GM20000 (cell line): ENCODE data around the gene P2RX2.

Experiments
- DNase-seq: peaks from one replicate; pipeline ENCODE4 v3.0.0; 2012; ENCODE audit warnings: low spot score
- TF ChIP-seq, protein P1 (sequence below): IDR thresholded peaks from 2 replicates; pipeline ENCODE4 v1.5.1; 2012; ENCODE audit warnings: mild to moderate bottlenecking, control low read depth; ENCODE audit errors: extremely low read depth, missing control alignments

Gene P2RX2

DNA sequence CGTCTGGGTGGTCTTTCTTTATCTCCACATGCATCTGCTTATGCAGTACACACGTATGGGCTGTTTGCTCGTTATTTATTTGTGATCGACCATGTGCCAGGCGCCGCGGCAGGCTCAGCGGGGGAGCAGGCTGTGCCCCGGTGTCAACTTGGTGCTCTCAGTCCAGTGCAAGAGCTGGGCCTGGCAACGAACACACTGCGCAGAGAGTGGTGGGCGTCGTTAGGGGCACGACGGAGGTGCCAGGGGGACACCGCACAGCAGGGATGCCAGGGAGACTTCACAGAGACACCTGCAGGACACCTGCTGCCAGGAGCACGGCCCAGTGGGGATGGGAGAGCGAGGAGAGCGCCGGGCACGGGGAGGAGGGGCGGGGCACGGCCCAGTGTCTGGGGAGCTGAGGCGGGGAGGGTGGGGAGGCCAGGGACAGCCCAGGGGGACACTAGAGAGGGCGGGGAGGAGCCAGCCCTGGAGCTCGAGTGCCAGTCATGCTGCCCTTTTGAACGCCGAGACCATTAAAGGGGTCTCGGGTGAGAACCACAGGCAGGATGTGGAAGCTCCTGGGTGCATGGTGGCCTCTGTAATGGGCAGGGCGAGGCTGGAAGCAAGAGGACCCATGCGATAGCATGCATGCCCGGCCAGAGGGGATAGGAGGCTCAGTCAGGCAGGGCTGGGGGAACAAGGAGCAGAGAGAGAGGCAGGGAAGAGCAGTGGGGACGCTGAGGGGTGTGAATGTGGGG lies 7.5 kb upstream of the P2RX2 start:
- TF ChIP-seq, protein P1, sequence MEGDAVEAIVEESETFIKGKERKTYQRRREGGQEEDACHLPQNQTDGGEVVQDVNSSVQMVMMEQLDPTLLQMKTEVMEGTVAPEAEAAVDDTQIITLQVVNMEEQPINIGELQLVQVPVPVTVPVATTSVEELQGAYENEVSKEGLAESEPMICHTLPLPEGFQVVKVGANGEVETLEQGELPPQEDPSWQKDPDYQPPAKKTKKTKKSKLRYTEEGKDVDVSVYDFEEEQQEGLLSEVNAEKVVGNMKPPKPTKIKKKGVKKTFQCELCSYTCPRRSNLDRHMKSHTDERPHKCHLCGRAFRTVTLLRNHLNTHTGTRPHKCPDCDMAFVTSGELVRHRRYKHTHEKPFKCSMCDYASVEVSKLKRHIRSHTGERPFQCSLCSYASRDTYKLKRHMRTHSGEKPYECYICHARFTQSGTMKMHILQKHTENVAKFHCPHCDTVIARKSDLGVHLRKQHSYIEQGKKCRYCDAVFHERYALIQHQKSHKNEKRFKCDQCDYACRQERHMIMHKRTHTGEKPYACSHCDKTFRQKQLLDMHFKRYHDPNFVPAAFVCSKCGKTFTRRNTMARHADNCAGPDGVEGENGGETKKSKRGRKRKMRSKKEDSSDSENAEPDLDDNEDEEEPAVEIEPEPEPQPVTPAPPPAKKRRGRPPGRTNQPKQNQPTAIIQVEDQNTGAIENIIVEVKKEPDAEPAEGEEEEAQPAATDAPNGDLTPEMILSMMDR = no peak
- DNase-seq = no peak

DNA sequence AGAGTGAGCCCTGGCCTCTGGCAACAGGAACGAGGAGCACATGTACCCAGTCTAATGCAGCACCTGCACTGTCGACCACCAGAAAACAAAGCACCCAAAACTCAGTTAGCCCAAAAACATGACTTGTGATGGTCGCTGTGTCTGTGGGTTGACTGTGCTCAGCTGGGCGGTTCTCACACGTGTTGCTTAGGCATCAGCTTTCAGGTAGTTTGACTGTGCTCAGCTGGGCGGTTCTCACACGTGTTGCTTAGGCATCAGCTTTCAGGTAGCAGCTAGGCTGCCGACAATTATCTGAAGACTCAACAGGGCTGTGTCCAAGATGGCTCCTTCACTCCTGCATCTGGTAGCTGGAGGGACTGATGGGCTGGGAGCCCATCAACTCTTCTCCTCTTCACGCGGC lies 7.0 kb upstream of the P2RX2 start:
- no peak for DNase-seq
- TF ChIP-seq, protein P1 = no peak

DNA sequence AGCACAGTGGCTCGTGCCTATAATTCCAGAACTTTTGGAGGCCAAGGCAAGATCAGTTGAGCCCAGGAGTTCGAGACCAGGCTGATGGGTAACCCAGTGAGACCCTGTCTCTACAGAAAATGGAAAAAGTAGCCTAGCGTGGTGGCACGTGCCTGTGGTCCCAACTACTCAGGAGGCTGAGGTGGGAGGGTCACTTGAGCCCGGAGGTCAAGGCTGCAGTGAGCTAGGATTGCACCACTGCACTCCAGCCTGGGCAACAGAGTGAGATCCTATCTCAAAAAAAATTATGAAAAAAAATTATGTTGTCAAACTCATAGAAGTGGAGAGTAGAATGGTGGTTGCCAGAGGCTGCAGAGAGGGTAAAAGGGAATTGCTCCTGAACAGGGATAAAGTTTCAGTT lies 4.5 kb upstream of the P2RX2 start:
- no peak for DNase-seq

DNA sequence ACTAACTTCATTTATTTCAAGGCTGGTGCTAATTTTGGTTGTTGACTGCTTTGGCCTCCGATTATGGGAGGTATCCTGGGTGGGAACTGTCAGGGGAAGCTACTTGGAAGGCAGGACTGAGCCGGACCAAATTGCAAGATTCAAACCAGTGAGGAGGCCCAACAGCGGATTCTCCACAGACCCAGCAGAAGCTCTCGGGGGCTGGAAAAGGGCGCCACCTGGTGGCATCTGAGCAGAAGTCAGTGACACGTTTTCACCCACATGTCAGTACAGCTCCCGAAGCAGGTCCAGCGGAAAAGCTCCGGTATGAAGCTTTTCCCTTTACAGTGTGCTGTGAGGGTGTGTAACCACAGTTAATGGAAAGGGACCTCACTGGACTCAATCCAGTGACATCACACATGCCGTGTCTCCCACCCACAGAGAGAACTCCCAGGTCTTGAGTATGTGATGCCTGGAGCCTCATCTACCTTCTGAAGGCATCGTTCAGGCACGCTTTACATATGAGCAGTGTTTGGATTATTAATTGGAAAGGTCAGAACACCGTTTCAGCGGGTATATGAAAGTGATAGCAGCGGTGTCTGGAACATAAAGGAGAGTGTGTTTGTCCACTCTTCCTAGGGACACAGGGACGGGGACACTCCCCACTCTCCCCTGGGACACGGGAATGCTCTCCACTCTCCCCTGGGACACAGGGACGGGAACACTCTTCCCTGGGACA lies 3.6 kb upstream of the P2RX2 start:
- peak; percentile 91 for DNase-seq
- TF ChIP-seq, protein P1 = peak; percentile 90

More for the DNA sequence above, 4.5 kb upstream of the P2RX2 start:
- TF ChIP-seq, protein P1 = no peak

DNA sequence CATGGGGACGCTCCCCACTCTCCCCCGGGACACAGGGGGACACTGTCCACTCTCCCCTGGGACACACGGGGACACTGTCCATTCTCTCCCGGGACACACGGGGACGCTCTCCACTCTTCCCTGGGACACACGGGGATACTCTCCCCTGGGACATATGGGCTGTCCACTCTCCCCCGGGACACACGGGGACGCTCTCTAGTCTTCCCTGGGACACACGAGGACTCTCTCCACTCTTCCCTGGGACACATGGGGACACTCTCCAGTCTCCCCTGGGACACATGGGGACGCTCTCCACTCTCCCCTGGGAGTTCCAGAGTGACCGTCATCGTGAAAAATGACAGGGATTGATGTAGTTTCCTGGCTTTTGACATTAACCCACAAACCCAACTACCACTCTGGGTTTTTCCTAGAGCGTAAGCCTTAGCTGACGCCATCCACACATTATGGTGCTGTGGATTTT lies 3.0 kb upstream of the P2RX2 start:
- TF ChIP-seq, protein P1 = no peak
- DNase-seq = no peak

DNA sequence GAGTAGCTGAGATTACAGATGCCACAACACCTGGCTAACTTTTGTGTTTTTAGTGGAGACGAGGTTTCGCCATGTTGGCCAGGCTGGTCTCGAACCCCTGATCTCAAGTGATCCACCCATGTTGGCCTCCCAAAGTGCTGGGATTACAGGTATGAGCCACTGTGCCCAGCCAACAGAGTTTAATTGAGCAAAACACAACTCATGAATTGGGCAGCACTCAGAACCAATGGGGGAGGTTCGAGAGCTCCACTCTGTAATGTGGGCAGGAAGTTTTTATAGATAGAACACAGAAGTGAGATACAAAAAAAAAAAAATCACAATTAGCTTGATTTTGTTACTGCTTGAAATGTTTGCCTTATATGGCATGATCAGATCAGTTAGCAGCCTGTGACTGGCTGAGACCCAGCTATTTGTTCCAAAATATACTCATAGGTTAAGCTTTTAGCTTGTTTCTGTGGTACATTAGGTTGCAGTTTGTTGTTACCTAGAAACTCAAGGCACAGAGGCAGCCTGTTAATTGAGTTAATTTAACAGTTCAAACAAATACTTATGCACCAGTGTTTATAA lies 1.4 kb upstream of the P2RX2 start:
- TF ChIP-seq, protein P1 = no peak
- no peak for DNase-seq
